ENCODE results near the gene CELA2B. TPM values are rescaled to one million over a fixed set of nuclear protein-coding genes. Genes with fewer than 3 reads are reported as not detected.

The CELA2B gene
- total and polyA plus RNA-seq, 2 of the 8 experiments (the other 6 are each of a cell fraction or from before 2014, with no cell fraction given): not detected

GRCh38 chr1:15509586-15509985, 33.7 kb downstream of the CELA2B start (continued):
- no peak for TF ChIP-seq CHD7 (IDR thresholded peaks at IDR 0.05; ENCODE audit: insufficient replicate concordance, low read length)
- TF ChIP-seq HDAC6 (IDR thresholded peaks at IDR 0.05; ENCODE audit: low read depth, low read length): no peak
- no peak for TF ChIP-seq E2F6 (IDR thresholded peaks at IDR 0.05)
- no peak for TF ChIP-seq BACH1 (IDR thresholded peaks at IDR 0.05; ENCODE audit: low read length)
- TF ChIP-seq KDM4A (IDR thresholded peaks at IDR 0.05; ENCODE audit: low read depth, low read length, severe bottlenecking): no peak
- no peak for TF ChIP-seq YY1 (IDR thresholded peaks at IDR 0.05; ENCODE audit: low read depth, low read length)
- TF ChIP-seq ASH2L (IDR thresholded peaks at IDR 0.05; ENCODE audit: low read length): no peak
- no peak for TF ChIP-seq CHD1 (IDR thresholded peaks at IDR 0.05; ENCODE audit: low read depth, low read length)
- TF ChIP-seq SP1 (IDR thresholded peaks at IDR 0.05; ENCODE audit: low read depth, low read length): no peak
- no peak for TF ChIP-seq JUN (IDR thresholded peaks at IDR 0.05; ENCODE audit: low read depth, low read length)
- no peak for TF ChIP-seq RBBP5 (IDR thresholded peaks at IDR 0.05; ENCODE audit: borderline replicate concordance, low read depth, low read length)
- no peak for TF ChIP-seq MAFK (IDR thresholded peaks at IDR 0.05; ENCODE audit: low read depth, low read length)
- no peak for TF ChIP-seq SP2 (IDR thresholded peaks at IDR 0.05; ENCODE audit: low read length)

Measured in H1 (cell line).